ENCODE measurements around the gene IL22RA1. TPM values are rescaled to one million over a fixed set of nuclear protein-coding genes. Genes with fewer than 3 reads are reported as not detected.
A peak's percentile ranks its signal among the peaks of the same experiment; 100 is the strongest.

IL22RA1 gene
- total and polyA plus RNA-seq, 2 donors from 2014 or later, result 1.4 TPM

GRCh38 chr1:24104854-24105253 lies 38.1 kb downstream of the IL22RA1 start:
- Histone ChIP-seq H3K4me1 (ENCODE audit: control insufficient read depth in 2 of 3, insufficient read depth in 2 of 3, low read depth in 1 of 3, low read length in 3 of 3) (peaks cover 0 to 11% (median 0%) of the 10 kb centered on the region in 3 donors), H3K9me3 (ENCODE audit: control insufficient read depth in 2 of 3, insufficient read depth in 1 of 3, low read length in 3 of 3) (no peaks in the 10 kb centered on the region), H3K27me3 (ENCODE audit: control insufficient read depth, insufficient read depth, low read length) (no peaks in the 10 kb centered on the region), H3K27ac (ENCODE audit: low read depth in 2 of 2, low read length in 2 of 2) (peak overlapping the region in 1 of 2 donors; percentile 32), H3K9ac (ENCODE audit: low read length in 3 of 3) (no peak overlapping the region), H3K4me3 (ENCODE audit: low read length in 3 of 3) (no peak overlapping the region), H3K36me3 (ENCODE audit: control insufficient read depth in 2 of 3, insufficient read depth in 3 of 3, low read length in 3 of 3) (no peaks in the 10 kb centered on the region)
- no peak for FAIRE-seq
- no peak for DNase-seq
- TF ChIP-seq, protein P1, sequence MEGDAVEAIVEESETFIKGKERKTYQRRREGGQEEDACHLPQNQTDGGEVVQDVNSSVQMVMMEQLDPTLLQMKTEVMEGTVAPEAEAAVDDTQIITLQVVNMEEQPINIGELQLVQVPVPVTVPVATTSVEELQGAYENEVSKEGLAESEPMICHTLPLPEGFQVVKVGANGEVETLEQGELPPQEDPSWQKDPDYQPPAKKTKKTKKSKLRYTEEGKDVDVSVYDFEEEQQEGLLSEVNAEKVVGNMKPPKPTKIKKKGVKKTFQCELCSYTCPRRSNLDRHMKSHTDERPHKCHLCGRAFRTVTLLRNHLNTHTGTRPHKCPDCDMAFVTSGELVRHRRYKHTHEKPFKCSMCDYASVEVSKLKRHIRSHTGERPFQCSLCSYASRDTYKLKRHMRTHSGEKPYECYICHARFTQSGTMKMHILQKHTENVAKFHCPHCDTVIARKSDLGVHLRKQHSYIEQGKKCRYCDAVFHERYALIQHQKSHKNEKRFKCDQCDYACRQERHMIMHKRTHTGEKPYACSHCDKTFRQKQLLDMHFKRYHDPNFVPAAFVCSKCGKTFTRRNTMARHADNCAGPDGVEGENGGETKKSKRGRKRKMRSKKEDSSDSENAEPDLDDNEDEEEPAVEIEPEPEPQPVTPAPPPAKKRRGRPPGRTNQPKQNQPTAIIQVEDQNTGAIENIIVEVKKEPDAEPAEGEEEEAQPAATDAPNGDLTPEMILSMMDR (IDR thresholded peaks at IDR 0.05; ENCODE audit: borderline replicate concordance, extremely low read depth, insufficient read depth), result no peak
- intact Hi-C loops (cut with DNase I), result no loop called here

GRCh38 chr1:24103879-24104278 lies 39.1 kb downstream of the IL22RA1 start:
- FAIRE-seq (no peak), DNase-seq (no peak)

DNA sequence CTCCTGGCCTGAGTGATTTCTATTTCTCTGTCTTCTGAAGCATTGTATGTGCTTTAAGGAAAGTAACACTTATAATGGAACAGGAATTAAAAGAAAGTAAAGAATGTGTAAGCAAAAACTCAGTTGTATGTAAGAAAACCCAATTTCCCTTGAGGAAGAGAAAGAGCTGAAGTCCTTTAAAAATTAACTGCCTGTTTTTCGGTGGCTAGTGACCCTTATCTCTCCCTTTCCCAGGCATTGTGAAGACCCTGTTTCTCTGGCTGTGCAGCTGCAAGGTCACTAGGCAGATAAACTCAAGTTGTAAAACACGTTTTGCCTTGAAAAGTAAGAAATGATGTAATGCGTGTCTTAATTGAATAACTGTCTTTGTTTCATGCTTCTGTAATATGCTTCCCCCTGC lies 39.5 kb downstream of the IL22RA1 start:
- FAIRE-seq (no peak), DNase-seq (peak in 3 of 5 donors; percentile 35 to 86 (median 83))
- Histone ChIP-seq H3K36me3 (ENCODE audit: control insufficient read depth in 2 of 3, insufficient read depth in 3 of 3, low read length in 3 of 3) (no peaks in the 10 kb centered on the region), H3K9me3 (ENCODE audit: control insufficient read depth in 2 of 3, insufficient read depth in 1 of 3, low read length in 3 of 3) (no peaks in the 10 kb centered on the region), H3K9ac (ENCODE audit: low read length in 3 of 3) (no peak overlapping the region), H3K27ac (ENCODE audit: low read depth in 2 of 2, low read length in 2 of 2) (peak overlapping the region; percentile 30 to 42), H3K4me3 (ENCODE audit: low read length in 3 of 3) (no peak overlapping the region), H3K4me1 (ENCODE audit: control insufficient read depth in 2 of 3, insufficient read depth in 2 of 3, low read depth in 1 of 3, low read length in 3 of 3) (peaks cover 2 to 21% (median 9%) of the 10 kb centered on the region in 3 donors), H3K27me3 (ENCODE audit: control insufficient read depth, insufficient read depth, low read length) (no peaks in the 10 kb centered on the region)
- intact Hi-C loops (cut with DNase I), result no loop called here
- TF ChIP-seq, protein P1 (IDR thresholded peaks at IDR 0.05; ENCODE audit: borderline replicate concordance, extremely low read depth, insufficient read depth), result no peak

More at GRCh38 chr1:24103879-24104278, 39.1 kb downstream of the IL22RA1 start:
- H3K4me3 ChIP-seq (ENCODE audit: low read length in 3 of 3), result no peak overlapping the region
- no peaks in the 10 kb centered on the region for H3K9me3 ChIP-seq (ENCODE audit: control insufficient read depth in 2 of 3, insufficient read depth in 1 of 3, low read length in 3 of 3)
- no peaks in the 10 kb centered on the region for H3K36me3 ChIP-seq (ENCODE audit: control insufficient read depth in 2 of 3, insufficient read depth in 3 of 3, low read length in 3 of 3)
- intact Hi-C loops (cut with DNase I), result no loop called here
- TF ChIP-seq, protein P1 (IDR thresholded peaks at IDR 0.05; ENCODE audit: borderline replicate concordance, extremely low read depth, insufficient read depth), result no peak
- no peaks in the 10 kb centered on the region for H3K27me3 ChIP-seq (ENCODE audit: control insufficient read depth, insufficient read depth, low read length)
- H3K9ac ChIP-seq (ENCODE audit: low read length in 3 of 3), result no peak overlapping the region
- H3K4me1 ChIP-seq (ENCODE audit: control insufficient read depth in 2 of 3, insufficient read depth in 2 of 3, low read depth in 1 of 3, low read length in 3 of 3), result peaks cover 2 to 16% (median 4%) of the 10 kb centered on the region in 3 donors
- peak overlapping the region in 1 of 2 donors; percentile 25 for H3K27ac ChIP-seq (ENCODE audit: low read depth in 2 of 2, low read length in 2 of 2)

DNA sequence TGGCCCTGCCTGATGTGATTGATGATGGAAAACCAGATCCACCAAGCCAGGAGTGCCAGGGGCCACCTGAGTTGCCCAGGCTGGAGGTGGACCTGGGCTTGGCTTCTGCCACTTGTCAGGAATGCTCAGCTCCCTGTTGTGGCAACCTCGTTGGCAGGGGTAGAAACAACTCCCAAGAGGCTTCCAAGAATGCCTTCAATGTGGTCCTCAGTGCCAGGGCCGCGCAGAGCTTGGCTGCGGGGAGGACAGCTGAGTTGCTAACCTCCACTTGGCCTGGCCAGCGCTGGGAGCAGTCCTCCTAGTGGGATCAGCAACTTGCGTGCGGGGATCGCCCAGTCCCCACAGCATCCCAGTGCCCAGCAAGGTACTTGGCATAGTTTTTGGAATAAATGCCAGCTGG lies 40.0 kb downstream of the IL22RA1 start:
- Histone ChIP-seq H3K4me1 (ENCODE audit: control insufficient read depth in 2 of 3, insufficient read depth in 2 of 3, low read depth in 1 of 3, low read length in 3 of 3) (peaks cover 2 to 22% (median 10%) of the 10 kb centered on the region in 3 donors), H3K9ac (ENCODE audit: low read length in 3 of 3) (no peak overlapping the region), H3K9me3 (ENCODE audit: control insufficient read depth in 2 of 3, insufficient read depth in 1 of 3, low read length in 3 of 3) (no peaks in the 10 kb centered on the region), H3K27me3 (ENCODE audit: control insufficient read depth, insufficient read depth, low read length) (no peaks in the 10 kb centered on the region), H3K4me3 (ENCODE audit: low read length in 3 of 3) (no peak overlapping the region), H3K27ac (ENCODE audit: low read depth in 2 of 2, low read length in 2 of 2) (peak overlapping the region; percentile 30 to 42), H3K36me3 (ENCODE audit: control insufficient read depth in 2 of 3, insufficient read depth in 3 of 3, low read length in 3 of 3) (no peaks in the 10 kb centered on the region)
- DNase-seq (peak in 3 of 5 donors; percentile 68 to 75 (median 73)), FAIRE-seq (no peak)
- TF ChIP-seq, protein P1 (IDR thresholded peaks at IDR 0.05; ENCODE audit: borderline replicate concordance, extremely low read depth, insufficient read depth), result no peak
- intact Hi-C loops (cut with DNase I), result no loop called here
